ENCODE results near the gene PNLIP.

Gene PNLIP

GRCh38 chr10:116615199-116615776, 69.6 kb downstream of the PNLIP start:
- DNase-seq (ENCODE audit: low spot score): no peak
